HEK293T (cell line): ENCODE measurements around the gene CYP4F2.
"Not testable (repeated sequence)": the region's sequence is repeated elsewhere in the genome, so short reads cannot be mapped to it uniquely, and the experiment has no call there.

Experiments
- CTCF ChIA-PET: fragments of 350-600 bp; formaldehyde crosslinking; extraction: SDS; loops from one replicate; lab custom pipeline; 2021; ENCODE audit warnings: antibody characterized with exemption, inconsistent platforms; lab: Yijun Ruan, JAX
- POLR2A ChIA-PET: fragments of 350-600 bp; formaldehyde crosslinking; extraction: SDS; loops from one replicate; lab custom pipeline; 2020; ENCODE audit warnings: antibody characterized with exemption, inconsistent platforms; lab: Yijun Ruan, JAX
- DNase-seq: peaks from one replicate; pipeline ENCODE4 v3.0.0; 2012; ENCODE audit warnings: mixed read lengths; ENCODE audit errors: extremely low spot score
- ARNT ChIP-seq: fragments of 450-650 bp; IDR thresholded peaks from 2 replicates; pipeline ENCODE4 v1.6.1; 2017; ENCODE audit warnings: mild to moderate bottlenecking
- BHLHE40 ChIP-seq: fragments of 450-650 bp; IDR thresholded peaks from 2 replicates; pipeline ENCODE4 v1.6.1; 2016; ENCODE audit warnings: mild to moderate bottlenecking, moderate library complexity, borderline replicate concordance
- CTBP1 ChIP-seq: fragments of 450-650 bp; IDR thresholded peaks from 2 replicates; pipeline ENCODE4 v1.6.1; 2016; ENCODE audit warnings: borderline replicate concordance
- ELF4 ChIP-seq: fragments of 450-650 bp; IDR thresholded peaks from 2 replicates; pipeline ENCODE4 v1.6.1; 2017; ENCODE audit warnings: antibody characterized with exemption
- FOXA1 ChIP-seq: fragments of 450-650 bp; IDR thresholded peaks from 2 replicates; pipeline ENCODE4 v1.6.1; 2016; ENCODE audit warnings: mild to moderate bottlenecking
- FOXK2 ChIP-seq: fragments of 450-650 bp; IDR thresholded peaks from 2 replicates; pipeline ENCODE4 v1.6.1; 2016; ENCODE audit warnings: mild to moderate bottlenecking
- FOXM1 ChIP-seq: fragments of 450-650 bp; IDR thresholded peaks from 2 replicates; pipeline ENCODE4 v1.6.1; 2017; ENCODE audit warnings: mild to moderate bottlenecking, borderline replicate concordance
- HDGF ChIP-seq: fragments of 450-650 bp; IDR thresholded peaks from 2 replicates; pipeline ENCODE4 v1.6.1; 2017; ENCODE audit warnings: antibody characterized with exemption, borderline replicate concordance
- L3MBTL2 ChIP-seq: fragments of 450-650 bp; conservative IDR thresholded peaks from 2 replicates; pipeline ENCODE4 v1.6.1; 2016; ENCODE audit warnings: mild to moderate bottlenecking
- LEF1 ChIP-seq: fragments of 450-650 bp; IDR thresholded peaks from 2 replicates; pipeline ENCODE4 v1.6.1; 2017; ENCODE audit warnings: mild to moderate bottlenecking, borderline replicate concordance
- NFRKB ChIP-seq: fragments of 450-650 bp; IDR thresholded peaks from 2 replicates; pipeline ENCODE4 v1.6.1; 2016; ENCODE audit warnings: mild to moderate bottlenecking, moderate library complexity
- SP1 ChIP-seq: fragments of 450-650 bp; IDR thresholded peaks from 2 replicates; pipeline ENCODE4 v1.6.1; 2017
- SUZ12 ChIP-seq: fragments of 450-650 bp; IDR thresholded peaks from 2 replicates; pipeline ENCODE4 v1.6.1; 2016; ENCODE audit warnings: mild to moderate bottlenecking
- TARDBP ChIP-seq: fragments of 450-650 bp; IDR thresholded peaks from 2 replicates; pipeline ENCODE4 v1.6.1; 2016
- ZNF384 ChIP-seq: fragments of 450-650 bp; IDR thresholded peaks from 2 replicates; pipeline ENCODE4 v1.6.1; 2016
- TF ChIP-seq, protein P1 (sequence below): fragments of 450-650 bp; IDR thresholded peaks from 2 replicates; pipeline ENCODE4 v1.6.1; 2016

CYP4F2 gene

GRCh38 chr19:15843203-15843893 is 54.5 kb downstream of the CYP4F2 start:
- POLR2A ChIA-PET: no interaction called here
- CTCF ChIA-PET: no interaction called here
- TF ChIP-seq ELF4: no peak
- TF ChIP-seq ZNF384: no peak
- no peak for TF ChIP-seq SUZ12
- no peak for TF ChIP-seq LEF1
- TF ChIP-seq FOXM1: no peak
- TF ChIP-seq TARDBP: no peak
- no peak for TF ChIP-seq NFRKB
- TF ChIP-seq SP1: no peak
- TF ChIP-seq L3MBTL2: no peak
- TF ChIP-seq, protein P1, sequence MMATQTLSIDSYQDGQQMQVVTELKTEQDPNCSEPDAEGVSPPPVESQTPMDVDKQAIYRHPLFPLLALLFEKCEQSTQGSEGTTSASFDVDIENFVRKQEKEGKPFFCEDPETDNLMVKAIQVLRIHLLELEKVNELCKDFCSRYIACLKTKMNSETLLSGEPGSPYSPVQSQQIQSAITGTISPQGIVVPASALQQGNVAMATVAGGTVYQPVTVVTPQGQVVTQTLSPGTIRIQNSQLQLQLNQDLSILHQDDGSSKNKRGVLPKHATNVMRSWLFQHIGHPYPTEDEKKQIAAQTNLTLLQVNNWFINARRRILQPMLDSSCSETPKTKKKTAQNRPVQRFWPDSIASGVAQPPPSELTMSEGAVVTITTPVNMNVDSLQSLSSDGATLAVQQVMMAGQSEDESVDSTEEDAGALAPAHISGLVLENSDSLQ: no peak
- no peak for DNase-seq

DNA sequence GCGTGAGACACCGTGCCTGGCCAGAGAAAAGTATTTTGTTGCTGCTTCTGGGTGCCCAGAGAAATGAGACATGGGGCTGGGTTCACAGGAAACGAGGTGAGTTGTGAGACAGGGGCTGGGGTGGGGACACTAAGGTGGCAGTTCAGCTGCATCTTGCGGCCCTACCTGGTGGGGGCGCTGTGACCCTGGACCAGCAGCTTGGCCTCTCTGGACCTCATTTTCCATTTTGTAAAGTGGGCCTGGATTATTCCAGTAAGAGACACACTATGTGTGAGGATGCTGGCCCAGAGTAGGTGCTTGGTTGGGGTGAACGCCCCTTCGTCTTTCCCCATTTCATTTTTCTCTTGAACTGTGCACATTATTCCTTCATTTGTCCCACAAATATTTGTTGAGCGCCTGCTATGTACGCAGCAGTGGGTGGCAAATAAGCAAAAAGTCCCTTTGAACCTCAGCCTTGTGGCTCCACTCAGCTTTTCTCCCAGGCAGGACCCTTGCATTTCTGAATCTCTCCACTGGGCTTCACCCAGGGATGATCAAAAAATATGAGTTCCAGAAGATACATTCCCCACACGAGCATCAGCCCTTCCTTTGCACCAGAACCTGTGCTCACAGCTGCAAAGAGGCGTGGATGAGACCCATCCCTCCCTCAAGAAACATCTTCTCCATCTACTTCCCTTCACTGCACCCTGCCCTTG is 55.9 kb downstream of the CYP4F2 start:
- no peak for TF ChIP-seq SUZ12
- no peak for TF ChIP-seq ELF4
- no peak for TF ChIP-seq TARDBP
- TF ChIP-seq, protein P1: no peak
- TF ChIP-seq FOXA1: no peak
- no peak for TF ChIP-seq FOXK2
- no peak for TF ChIP-seq ZNF384
- TF ChIP-seq CTBP1: no peak
- no peak for TF ChIP-seq SP1
- TF ChIP-seq ARNT: no peak
- TF ChIP-seq FOXM1: no peak
- TF ChIP-seq HDGF: no peak
- TF ChIP-seq L3MBTL2: no peak
- no peak for TF ChIP-seq BHLHE40
- TF ChIP-seq NFRKB: no peak
- TF ChIP-seq LEF1: no peak
- DNase-seq: no peak
- POLR2A ChIA-PET: no interaction called here
- CTCF ChIA-PET: interaction anchor here (0.5 kb wide), 1 partner anchor 840 kb away, joined by 3 read pairs; no protein-coding TSS in a partner anchor

DNA sequence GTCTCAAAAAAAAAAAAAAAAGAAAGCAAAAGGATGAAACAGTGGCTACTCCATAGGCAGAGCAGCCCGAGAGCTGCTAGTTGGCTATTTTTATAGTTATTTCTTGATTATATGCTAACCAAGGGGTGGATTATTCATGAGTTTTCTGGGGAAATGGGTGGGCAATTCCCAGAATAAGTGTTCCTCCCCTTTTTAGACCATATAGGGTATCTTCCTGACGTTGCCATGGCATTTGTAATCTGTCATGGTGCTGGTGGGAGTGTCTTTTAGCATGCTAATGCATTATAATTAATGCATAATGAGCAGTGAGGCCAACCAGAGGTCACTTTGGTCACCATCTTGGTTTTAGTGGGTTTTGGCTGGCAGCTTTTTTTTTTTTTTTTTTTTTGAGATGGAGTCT is 57.0 kb downstream of the CYP4F2 start:
- ChIA-PET CTCF (no interaction called here), POLR2A (no interaction called here)
- no peak for DNase-seq
- no peak for TF ChIP-seq ARNT
- no peak for TF ChIP-seq FOXK2
- TF ChIP-seq SP1: no peak
- no peak for TF ChIP-seq ZNF384
- no peak for TF ChIP-seq ELF4
- TF ChIP-seq TARDBP: no peak
- no peak for TF ChIP-seq LEF1
- no peak for TF ChIP-seq NFRKB
- no peak for TF ChIP-seq CTBP1
- no peak for TF ChIP-seq SUZ12
- TF ChIP-seq BHLHE40: no peak

- DNase-seq, POLR2A ChIA-PET, CTCF ChIA-PET: not testable (repeated sequence)
Measured at GRCh38 chr19:15839888-15840287, 58.0 kb downstream of the CYP4F2 start.

GRCh38 chr19:15838351-15838750 is 59.5 kb downstream of the CYP4F2 start:
- TF ChIP-seq, protein P1: no peak
- TF ChIP-seq L3MBTL2 (no peak), FOXK2 (no peak), TARDBP (no peak), BHLHE40 (no peak), FOXM1 (no peak), SUZ12 (no peak), ELF4 (no peak), CTBP1 (no peak), HDGF (no peak)
- DNase-seq: no peak
- CTCF ChIA-PET: no interaction called here
- POLR2A ChIA-PET: no interaction called here

GRCh38 chr19:15837221-15837731 is 60.6 kb downstream of the CYP4F2 start:
- TF ChIP-seq FOXK2 (no peak), ZNF384 (no peak), BHLHE40 (no peak), NFRKB (no peak), L3MBTL2 (peak; percentile 51)
- no peak for DNase-seq
- ChIA-PET CTCF (no interaction called here), POLR2A (interaction anchor here (1.0 to 1.2 kb wide), 5 partner anchors 10 to 53 kb away, joined by 3 to 11 read pairs (median 5); no protein-coding TSS in a partner anchor)
